Kidney tubule cell (primary cell): ENCODE results near the gene TMED6.
"Not testable (repeated sequence)": the region's sequence is repeated elsewhere in the genome, so short reads cannot be mapped to it uniquely, and the experiment has no call there.

Source experiments
- DNase-seq: peaks from one replicate; pipeline ENCODE4 v3.0.0-alpha.2; 2018; ENCODE audit warnings: low spot score

The TMED6 gene

DNA sequence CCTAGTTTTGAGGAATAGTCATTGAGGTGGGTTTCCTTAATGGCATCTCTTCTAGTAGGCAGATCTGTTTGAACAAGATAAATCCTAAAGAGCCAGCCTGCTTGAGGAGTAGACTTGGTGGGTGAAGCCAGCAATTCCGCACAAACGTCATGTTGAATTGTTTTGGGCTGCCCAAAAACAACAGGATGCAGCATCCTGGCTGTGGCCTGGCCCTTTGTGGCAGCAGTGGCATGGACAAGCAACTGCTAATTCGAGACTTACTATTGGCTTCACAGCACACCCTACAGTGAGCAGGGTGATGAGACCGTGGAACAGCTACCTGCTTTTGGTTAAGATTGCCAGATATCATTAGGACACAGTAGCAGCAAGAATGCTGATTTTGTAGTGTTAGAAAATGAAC is 49.7 kb downstream of the TMED6 start:
- DNase-seq: no peak

DNA sequence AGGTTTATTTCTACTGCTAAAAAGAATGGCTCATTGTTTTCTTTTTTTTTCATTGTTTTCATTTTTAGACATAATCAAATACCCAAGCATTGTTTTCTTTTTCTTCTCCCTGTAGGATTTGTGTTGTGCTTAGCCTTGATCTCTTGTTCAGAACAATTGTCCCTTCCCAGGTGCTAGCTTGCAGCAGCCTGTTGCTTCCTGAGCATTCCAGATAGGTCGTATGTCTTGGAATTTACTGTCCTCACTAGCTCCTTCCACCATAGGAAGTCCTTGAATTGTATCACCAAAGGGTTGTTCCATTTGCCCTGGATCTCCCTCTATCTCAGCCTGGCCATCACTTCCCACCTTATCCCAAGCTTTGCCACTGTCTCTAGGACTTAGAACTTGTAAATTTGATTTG is 50.4 kb downstream of the TMED6 start:
- no peak for DNase-seq

DNA sequence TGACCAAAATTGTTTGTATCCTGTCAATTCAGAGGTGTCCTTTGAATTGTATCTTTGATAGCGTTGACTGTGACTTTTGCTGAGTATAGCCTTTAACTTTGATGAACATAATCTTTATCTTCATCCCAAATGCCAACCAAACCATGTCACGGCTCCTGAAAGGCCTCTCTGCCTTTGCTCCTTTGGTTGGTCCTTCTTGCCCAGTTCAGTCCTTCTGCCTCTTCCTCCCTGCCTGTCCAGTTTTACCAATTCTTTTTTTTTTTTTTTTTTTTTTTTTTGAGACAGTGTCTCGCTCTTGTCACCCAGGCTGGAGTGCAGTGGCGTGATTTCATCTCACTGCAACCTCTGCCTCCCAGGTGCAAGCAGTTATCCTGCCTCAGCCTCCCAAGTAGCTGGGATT is 53.3 kb downstream of the TMED6 start:
- DNase-seq: no peak

DNA sequence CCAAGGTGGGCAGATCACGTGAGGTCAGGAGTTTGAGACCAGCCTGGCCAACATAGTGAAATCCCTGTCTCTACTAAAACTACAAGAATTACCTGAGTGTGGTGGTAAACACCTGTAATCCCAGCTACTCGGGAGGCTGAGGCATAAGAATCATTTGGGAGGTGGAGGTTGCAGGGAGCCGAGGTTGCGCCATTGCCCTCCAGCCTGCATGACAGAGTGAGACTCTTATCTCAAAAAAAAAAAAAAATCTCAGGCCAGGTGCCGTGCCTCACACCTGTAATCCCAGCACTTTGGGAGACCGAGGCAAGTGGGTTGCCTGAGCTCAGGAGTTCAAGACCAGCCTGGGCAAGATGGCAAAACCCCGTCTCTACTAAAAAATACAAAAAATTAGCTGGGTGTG is 54.8 kb downstream of the TMED6 start:
- DNase-seq: not testable (repeated sequence)

DNA sequence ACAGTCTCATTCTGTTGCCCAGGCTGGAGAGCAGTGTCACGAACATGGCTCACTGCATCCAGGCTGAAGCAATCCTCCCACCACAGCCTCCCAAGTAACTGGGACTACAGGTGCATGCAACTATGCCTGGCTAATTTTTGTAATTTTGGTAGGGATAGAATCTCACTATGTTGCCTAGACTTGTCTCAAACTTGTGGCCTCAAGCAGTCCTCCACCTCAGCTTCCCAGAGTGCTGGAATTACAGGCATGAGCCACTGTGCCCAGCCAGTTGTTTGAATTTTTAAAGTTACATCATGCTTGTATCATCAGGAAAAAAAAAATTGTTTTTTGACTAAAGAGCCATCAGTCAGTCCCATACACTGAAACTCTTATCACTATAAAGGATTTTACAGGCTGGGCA is 57.5 kb downstream of the TMED6 start:
- no peak for DNase-seq

DNA sequence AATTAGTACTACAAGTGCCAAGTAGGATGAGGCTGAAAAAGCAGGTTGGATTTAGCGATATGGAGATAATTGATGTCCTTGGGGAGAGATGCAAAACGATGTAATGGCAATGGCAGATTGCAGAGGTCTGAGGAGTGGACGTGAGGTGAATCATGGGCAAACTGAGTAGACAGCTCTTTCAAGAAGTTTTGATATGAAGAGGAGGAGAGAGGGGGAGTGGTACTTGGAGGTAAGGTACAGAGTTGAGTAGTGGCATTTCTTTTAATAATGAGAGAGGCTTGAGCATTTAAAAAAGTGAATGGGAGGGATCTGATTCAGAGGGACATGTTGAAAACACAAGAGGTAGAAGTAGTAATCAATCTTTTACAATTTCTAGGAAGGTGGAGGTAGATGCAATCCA is 58.2 kb downstream of the TMED6 start:
- no peak for DNase-seq
